Measurements from ENCODE around the gene MEG3. TPM values are rescaled to one million over a fixed set of nuclear protein-coding genes. Genes with fewer than 3 reads are reported as not detected.
A peak's percentile ranks its signal among the peaks of the same experiment; 100 is the strongest.

The MEG3 gene
- total and polyA plus RNA-seq, 2 donors (not counting 3 experiments of a cell fraction or from before 2014, with no cell fraction given) = 378 to 508 TPM

DNA sequence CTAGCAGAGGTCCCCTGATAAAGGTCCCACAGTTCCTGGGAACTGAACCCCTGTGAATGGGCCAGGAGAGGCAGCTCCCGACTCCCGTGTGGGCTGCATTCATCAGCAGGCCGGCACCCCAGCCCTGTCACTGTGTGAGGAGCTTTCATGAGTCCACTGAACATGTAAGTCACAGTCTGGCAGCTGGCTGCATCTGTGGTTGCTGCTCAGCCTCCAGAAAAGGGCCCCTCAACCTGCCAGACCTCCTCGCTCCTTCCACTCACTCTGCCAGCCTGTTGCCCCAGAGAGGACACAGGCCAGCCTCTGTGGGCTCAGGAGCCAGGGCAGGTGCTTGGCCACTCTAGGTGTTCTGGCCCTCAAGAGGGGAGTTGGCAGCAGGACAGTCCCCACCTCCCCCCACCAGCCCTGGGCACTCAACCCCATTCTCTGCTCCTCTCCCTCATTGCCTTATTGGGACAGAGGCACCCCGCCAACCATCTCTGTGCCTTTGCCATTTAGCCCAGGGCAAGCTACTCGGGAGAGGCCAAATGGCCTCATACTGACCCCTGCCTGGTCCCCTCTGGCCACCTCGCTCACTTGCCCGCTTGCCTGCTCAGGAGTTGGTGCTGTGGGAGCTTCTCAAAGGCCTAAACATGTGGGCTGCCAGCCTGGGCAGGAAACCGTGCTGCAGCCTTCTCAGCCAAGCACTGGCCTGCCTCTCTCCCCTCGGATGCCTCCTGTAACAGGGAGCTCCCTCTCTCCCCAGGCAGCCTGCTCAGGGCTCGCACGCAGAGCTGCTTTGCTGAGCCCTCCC, 75.7 kb downstream of the MEG3 start:
- FAIRE-seq (no peak), DNase-seq (ENCODE audit: low read depth, low spot score) (no peak)
- peaks cover 0 to 19% of the 10 kb centered on the region in 2 experiments for H3K36me3 ChIP-seq (ENCODE audit: control insufficient read depth in 2 of 2, extremely low read depth in 1 of 2, insufficient read depth in 2 of 2, low read length in 2 of 2)
- peaks cover 3 to 6% of the 10 kb centered on the region in 2 experiments for H3K27me3 ChIP-seq (ENCODE audit: control insufficient read depth in 2 of 2, insufficient read depth in 2 of 2, low read length in 2 of 2)
- H3K9me1 ChIP-seq (replicated peaks; ENCODE audit: control insufficient read depth, extremely low read depth, insufficient read depth, low read length) = no peaks in the 10 kb centered on the region
- no peak overlapping the region for H3K4me2 ChIP-seq (ENCODE audit: insufficient read depth, low read length)
- no peak overlapping the region for H2AFZ ChIP-seq (ENCODE audit: low read depth, low read length)
- TF ChIP-seq FOS (IDR thresholded peaks at IDR 0.05; ENCODE audit: borderline replicate concordance, insufficient read depth, low read length) = no peak
- TF ChIP-seq POLR2A (IDR thresholded peaks at IDR 0.05; ENCODE audit: low read depth, low read length) = no peak
- no peak for TF ChIP-seq GATA2 (IDR thresholded peaks at IDR 0.05; ENCODE audit: insufficient read depth, insufficient read length, low read depth, low read length)
- TF ChIP-seq, protein P1, sequence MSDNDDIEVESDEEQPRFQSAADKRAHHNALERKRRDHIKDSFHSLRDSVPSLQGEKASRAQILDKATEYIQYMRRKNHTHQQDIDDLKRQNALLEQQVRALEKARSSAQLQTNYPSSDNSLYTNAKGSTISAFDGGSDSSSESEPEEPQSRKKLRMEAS (IDR thresholded peaks at IDR 0.05; ENCODE audit: insufficient read depth, insufficient read length) = no peak
- intact Hi-C loops (cut with micrococcal nuclease) = loop anchor here (2.0 to 5.0 kb wide), 3 partner anchors 51 to 194 kb away; no protein-coding TSS in a partner anchor
- H3K9ac ChIP-seq (replicated peaks; ENCODE audit: extremely low read depth, insufficient read depth, low read length) = no peak overlapping the region
- POLR2A ChIA-PET = no interaction called here
- H3K4me3 ChIP-seq (replicated peaks in 1 of 3; ENCODE audit: insufficient read depth in 1 of 3, low read depth in 1 of 3, low read length in 3 of 3) = no peak overlapping the region
- H3K9me3 ChIP-seq (replicated peaks; ENCODE audit: control insufficient read depth, insufficient read depth, low read length) = no peaks in the 10 kb centered on the region
- dilution Hi-C loops (cut with MboI; ENCODE audit: extremely low pct_ligation_motif_present, low sequenced_read_pairs) = no loop called here
- BruUV-seq (replicated peaks) = no TSS peak
- no peak overlapping the region for H3K27ac ChIP-seq (ENCODE audit: insufficient read depth, low read depth, low read length)
- CTCF ChIA-PET = interaction anchor here (0.7 to 3.7 kb wide), 9 partner anchors 14 to 516 kb away, joined by 4 to 15 read pairs (median 5); no protein-coding TSS in a partner anchor
- no peaks in the 10 kb centered on the region for H4K20me1 ChIP-seq (replicated peaks; ENCODE audit: control insufficient read depth, extremely low read depth, insufficient read depth, low read length)
- H3K79me2 ChIP-seq (ENCODE audit: control insufficient read depth, insufficient read depth, low read length) = no peaks in the 10 kb centered on the region
- H3K4me1 ChIP-seq (ENCODE audit: control insufficient read depth, extremely low read depth, insufficient read depth, low read length) = peaks cover 13% of the 10 kb centered on the region

DNA sequence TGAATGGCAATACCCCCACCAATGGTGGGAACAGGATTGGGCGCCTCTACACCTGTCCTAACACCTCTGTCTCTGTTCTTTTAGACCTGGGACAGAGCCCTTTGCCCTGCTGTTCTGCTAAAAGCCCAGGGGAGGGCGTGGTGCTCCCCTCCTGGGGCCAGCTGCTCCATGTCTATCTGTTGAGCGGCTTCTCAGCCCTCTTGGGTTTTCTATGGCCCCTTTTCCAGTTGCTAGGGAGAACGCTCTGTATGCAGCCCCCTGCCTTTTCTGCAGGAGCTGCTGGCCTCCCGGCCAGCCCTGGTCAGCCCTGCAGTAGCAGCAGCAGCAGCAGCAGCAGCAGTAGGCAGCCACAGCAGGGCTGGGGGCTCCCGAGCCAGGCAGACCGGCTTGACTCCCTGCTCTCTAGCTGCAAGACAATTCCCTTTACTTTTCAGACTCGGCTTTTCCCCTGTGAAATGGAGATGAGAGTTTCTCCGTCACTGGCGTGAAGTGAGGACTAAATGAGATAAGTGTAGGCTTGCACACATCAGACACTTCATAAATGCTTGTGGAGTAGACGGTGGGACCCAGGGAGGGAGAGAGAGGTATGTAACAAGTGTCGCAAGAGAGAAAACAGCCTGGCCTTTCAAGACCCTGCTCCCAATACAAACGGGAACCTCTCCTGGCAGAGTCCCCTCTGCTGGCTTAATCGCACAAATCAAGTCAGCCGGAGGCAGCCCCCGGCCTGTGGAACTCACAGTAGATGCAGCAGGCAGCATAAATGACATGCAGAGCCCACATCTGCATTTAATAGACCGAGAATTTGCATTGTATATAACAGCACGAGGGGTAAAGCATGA, 76.6 kb downstream of the MEG3 start:
- no peak overlapping the region for H3K4me3 ChIP-seq (replicated peaks in 1 of 3; ENCODE audit: insufficient read depth in 1 of 3, low read depth in 1 of 3, low read length in 3 of 3)
- peaks cover 3 to 6% of the 10 kb centered on the region in 2 experiments for H3K27me3 ChIP-seq (ENCODE audit: control insufficient read depth in 2 of 2, insufficient read depth in 2 of 2, low read length in 2 of 2)
- no peak overlapping the region for H3K27ac ChIP-seq (ENCODE audit: insufficient read depth, low read depth, low read length)
- dilution Hi-C loops (cut with MboI; ENCODE audit: extremely low pct_ligation_motif_present, low sequenced_read_pairs) = no loop called here
- H3K9me1 ChIP-seq (replicated peaks; ENCODE audit: control insufficient read depth, extremely low read depth, insufficient read depth, low read length) = no peaks in the 10 kb centered on the region
- no peak overlapping the region for H2AFZ ChIP-seq (ENCODE audit: low read depth, low read length)
- peaks cover 0 to 26% of the 10 kb centered on the region in 2 experiments for H3K36me3 ChIP-seq (ENCODE audit: control insufficient read depth in 2 of 2, extremely low read depth in 1 of 2, insufficient read depth in 2 of 2, low read length in 2 of 2)
- H3K79me2 ChIP-seq (ENCODE audit: control insufficient read depth, insufficient read depth, low read length) = no peaks in the 10 kb centered on the region
- H3K4me1 ChIP-seq (ENCODE audit: control insufficient read depth, extremely low read depth, insufficient read depth, low read length) = peaks cover 13% of the 10 kb centered on the region
- FAIRE-seq = no peak
- ChIA-PET POLR2A (no interaction called here), CTCF (interaction anchor here (1.3 kb wide), 1 partner anchor 333 kb away, joined by 5 read pairs; no protein-coding TSS in a partner anchor)
- DNase-seq (ENCODE audit: low read depth, low spot score) = no peak
- TF ChIP-seq GATA2 (IDR thresholded peaks at IDR 0.05; ENCODE audit: insufficient read depth, insufficient read length, low read depth, low read length) (no peak), JUN (IDR thresholded peaks at IDR 0.05; ENCODE audit: borderline replicate concordance, insufficient read depth, insufficient read length, low read depth) (no peak)
- TF ChIP-seq, protein P2, sequence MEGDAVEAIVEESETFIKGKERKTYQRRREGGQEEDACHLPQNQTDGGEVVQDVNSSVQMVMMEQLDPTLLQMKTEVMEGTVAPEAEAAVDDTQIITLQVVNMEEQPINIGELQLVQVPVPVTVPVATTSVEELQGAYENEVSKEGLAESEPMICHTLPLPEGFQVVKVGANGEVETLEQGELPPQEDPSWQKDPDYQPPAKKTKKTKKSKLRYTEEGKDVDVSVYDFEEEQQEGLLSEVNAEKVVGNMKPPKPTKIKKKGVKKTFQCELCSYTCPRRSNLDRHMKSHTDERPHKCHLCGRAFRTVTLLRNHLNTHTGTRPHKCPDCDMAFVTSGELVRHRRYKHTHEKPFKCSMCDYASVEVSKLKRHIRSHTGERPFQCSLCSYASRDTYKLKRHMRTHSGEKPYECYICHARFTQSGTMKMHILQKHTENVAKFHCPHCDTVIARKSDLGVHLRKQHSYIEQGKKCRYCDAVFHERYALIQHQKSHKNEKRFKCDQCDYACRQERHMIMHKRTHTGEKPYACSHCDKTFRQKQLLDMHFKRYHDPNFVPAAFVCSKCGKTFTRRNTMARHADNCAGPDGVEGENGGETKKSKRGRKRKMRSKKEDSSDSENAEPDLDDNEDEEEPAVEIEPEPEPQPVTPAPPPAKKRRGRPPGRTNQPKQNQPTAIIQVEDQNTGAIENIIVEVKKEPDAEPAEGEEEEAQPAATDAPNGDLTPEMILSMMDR (IDR thresholded peaks at IDR 0.05; ENCODE audit: extremely low read depth in 1 of 2, insufficient read depth in 1 of 2, low read depth in 1 of 2, low read length in 2 of 2) = peak in 1 of 2 donors; percentile 12
- no peak overlapping the region for H3K4me2 ChIP-seq (ENCODE audit: insufficient read depth, low read length)
- no peak overlapping the region for H3K9ac ChIP-seq (replicated peaks; ENCODE audit: extremely low read depth, insufficient read depth, low read length)
- intact Hi-C loops (cut with micrococcal nuclease) = loop anchor here (5.0 kb wide), 2 partner anchors 170 to 195 kb away; no protein-coding TSS in a partner anchor
- no peaks in the 10 kb centered on the region for H4K20me1 ChIP-seq (replicated peaks; ENCODE audit: control insufficient read depth, extremely low read depth, insufficient read depth, low read length)
- H3K9me3 ChIP-seq (replicated peaks; ENCODE audit: control insufficient read depth, insufficient read depth, low read length) = no peaks in the 10 kb centered on the region
- no TSS peak for BruUV-seq (replicated peaks)
